A204.1 (cell line): ENCODE results near the gene JMJD7.

Source experiments
- FAIRE-seq: peaks from 2 replicates; lab custom pipeline; 2012; peaks lifted over from hg19 to GRCh38; lab: Jason Lieb, UNC

The JMJD7 gene

GRCh38 chr15:41827880-41828806 is at the start of gene JMJD7:
TSS of gene JMJD7 (plus strand) at chr15:41828092. CDS start at chr15:41828125, 33 bp downstream.
- no peak for FAIRE-seq

GRCh38 chr15:41778521-41778920 is 49.4 kb upstream of the JMJD7 start:
- FAIRE-seq, result no peak

DNA sequence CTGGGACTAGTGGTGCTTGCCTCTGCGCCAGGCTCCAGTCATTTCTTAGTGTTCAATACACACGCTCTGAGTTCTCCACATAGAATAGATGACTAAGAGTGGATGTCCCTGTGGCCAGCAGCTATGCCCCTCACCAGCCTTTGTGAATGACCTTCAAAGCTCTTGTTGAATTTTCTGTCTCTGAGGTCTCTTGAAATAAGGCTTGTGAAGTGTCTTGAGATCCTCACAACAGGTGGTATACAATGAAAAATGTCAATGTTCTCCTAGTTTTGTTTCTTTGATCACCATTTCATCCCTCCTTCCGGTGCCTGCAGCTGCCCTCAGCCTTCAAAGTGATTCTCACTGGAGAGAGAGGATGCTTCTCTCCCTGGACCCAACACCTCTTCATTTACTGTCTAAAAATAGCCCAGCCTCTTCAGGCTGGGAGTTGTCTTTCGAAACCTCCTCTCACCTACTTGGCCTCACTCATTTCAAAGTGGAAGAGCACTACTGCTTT is 48.2 kb upstream of the JMJD7 start:
- no peak for FAIRE-seq

- FAIRE-seq, result no peak
Measured at GRCh38 chr15:41780266-41780665, 47.6 kb upstream of the JMJD7 start.

GRCh38 chr15:41780727-41781126 is 47.2 kb upstream of the JMJD7 start:
- no peak for FAIRE-seq

- no peak for FAIRE-seq
Measured at GRCh38 chr15:41782371-41783282, 45.3 kb upstream of the JMJD7 start.

GRCh38 chr15:41783296-41783695 is 44.6 kb upstream of the JMJD7 start:
- FAIRE-seq, result no peak

- no peak for FAIRE-seq
Measured at GRCh38 chr15:41788262-41788661, 39.6 kb upstream of the JMJD7 start.

- no peak for FAIRE-seq
Measured at GRCh38 chr15:41789236-41789635, 38.7 kb upstream of the JMJD7 start.

DNA sequence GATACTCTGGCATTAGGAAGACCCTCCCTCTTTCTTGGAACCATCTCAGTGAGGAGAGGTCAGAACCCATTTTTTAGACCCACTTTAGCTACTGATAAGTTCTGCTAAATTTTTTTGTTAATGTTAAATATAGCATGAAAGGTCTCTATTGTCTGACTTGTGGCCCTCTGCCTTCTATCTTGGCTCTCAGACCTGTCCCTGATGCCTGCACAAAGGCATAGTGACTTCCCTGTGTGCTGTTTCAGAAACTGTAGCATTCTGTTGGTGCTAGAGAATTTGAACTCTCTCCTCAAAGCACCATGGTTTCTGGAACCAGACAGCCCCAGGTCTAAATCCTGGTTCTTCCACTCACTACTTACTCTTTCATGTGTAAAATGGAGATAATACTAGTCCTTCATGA is 38.2 kb upstream of the JMJD7 start:
- FAIRE-seq, result no peak

- no peak for FAIRE-seq
Measured at GRCh38 chr15:41790169-41790568, 37.7 kb upstream of the JMJD7 start.

- no peak for FAIRE-seq
Measured at GRCh38 chr15:41790756-41791546, 36.9 kb upstream of the JMJD7 start.

- no peak for FAIRE-seq
Measured at GRCh38 chr15:41791547-41791937, 36.4 kb upstream of the JMJD7 start.

- no peak for FAIRE-seq
Measured at GRCh38 chr15:41792000-41792637, 35.8 kb upstream of the JMJD7 start.

DNA sequence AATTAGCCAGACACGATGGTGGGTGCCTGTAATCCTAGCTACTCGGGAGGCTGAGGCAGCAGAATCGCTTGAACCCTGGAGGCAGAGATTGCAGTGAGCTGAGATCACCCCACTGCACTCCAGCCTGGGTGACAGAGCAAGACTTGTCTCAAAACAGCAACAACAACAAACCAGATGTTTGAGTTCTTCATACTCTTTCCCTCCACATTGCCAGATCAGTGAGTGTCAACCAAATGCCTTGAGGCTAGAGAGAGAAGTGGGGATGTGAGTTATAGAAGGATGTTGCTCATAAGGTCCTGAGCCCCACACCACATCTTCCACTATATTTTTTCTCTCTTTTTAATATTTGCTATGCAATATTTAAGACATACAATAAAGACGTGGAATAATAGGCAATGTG is 33.8 kb upstream of the JMJD7 start:
- no peak for FAIRE-seq

DNA sequence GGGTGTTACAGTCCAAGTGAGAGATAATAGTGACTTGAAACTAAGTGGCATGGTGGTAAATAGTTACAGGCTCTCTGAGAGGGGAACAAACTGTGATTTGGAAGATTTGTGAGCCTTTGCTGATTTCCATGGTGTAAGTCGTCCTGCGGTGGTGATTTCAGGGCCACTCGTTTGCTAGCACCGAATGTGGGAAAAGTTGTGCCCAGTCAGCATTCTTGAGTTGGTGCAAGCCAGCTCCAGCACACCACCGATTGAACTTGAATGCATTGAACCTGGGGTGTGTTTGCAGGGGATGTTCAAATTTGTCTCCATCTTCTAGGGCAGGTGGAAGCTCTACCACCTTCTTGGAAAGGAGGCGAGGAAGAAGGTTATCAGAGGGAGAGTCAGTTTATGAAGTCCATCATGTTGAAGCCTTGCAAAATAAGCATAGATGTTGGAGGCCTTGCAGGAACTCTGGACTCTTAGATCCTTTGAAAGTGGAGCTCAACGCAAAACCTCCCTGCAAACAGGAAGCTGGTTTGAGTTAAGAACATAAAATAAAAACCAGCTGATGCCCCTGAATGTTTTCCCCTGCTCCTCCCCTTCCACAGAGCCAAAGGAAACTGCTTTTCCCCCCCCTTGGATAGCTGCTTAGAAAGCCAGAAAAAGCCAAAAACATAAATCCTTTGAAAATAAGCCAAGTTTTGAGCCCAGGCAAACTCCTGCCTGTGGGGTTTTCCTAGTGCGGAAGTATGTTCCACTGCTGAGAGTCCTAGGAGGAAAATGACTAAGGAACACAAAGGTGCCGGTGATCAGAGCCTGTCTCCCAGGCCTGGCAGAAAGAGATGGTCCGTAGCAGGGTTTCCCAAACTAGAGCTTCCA is 31.7 kb upstream of the JMJD7 start:
- no peak for FAIRE-seq

- no peak for FAIRE-seq
Measured at GRCh38 chr15:41797201-41797944, 30.5 kb upstream of the JMJD7 start.

- no peak for FAIRE-seq
Measured at GRCh38 chr15:41798607-41799487, 29.0 kb upstream of the JMJD7 start.

DNA sequence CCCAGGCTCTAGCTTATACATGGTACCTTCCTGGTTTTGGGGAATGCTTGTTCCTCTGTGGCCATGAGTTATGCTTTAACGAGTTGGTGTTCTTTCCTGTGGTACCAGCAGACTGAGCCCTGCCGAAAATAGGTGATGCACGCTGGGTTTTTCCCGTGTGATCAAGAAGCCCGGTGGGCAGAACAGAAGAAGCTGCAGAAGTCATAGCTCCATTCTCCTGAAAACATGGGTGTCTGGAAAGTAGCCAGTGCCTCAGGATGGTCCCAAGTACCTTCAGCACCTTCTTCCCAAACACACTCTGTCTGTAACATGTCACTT is 28.4 kb upstream of the JMJD7 start:
- no peak for FAIRE-seq
